Vagina (tissue), 2 donors: ENCODE results near the gene ABCG2. TPM values are rescaled to one million over a fixed set of nuclear protein-coding genes. Genes with fewer than 3 reads are reported as not detected.

ENCODE experiments used
- DNase-seq, 2 donors: peaks; one replicate each; pipeline ENCODE4 v3.0.0-alpha.2; 2017; ENCODE audit errors: extremely low spot score in 2 of 2
- H3K27ac ChIP-seq: fragments of 200-600 bp; sonication (generic); one replicate; pipeline ENCODE4 v1.5.1; 2019
- H3K27me3 ChIP-seq: fragments of 200-600 bp; sonication (generic); one replicate; pipeline ENCODE4 v1.5.1; 2019
- H3K36me3 ChIP-seq, 2 donors: fragments of 200-600 bp; sonication (generic); one replicate each; pipeline ENCODE4 v1.5.1; 2017 to 2019
- H3K4me1 ChIP-seq: fragments of 200-600 bp; sonication (generic); one replicate; pipeline ENCODE4 v1.5.1; 2019
- H3K4me3 ChIP-seq, 2 donors: fragments of 200-600 bp; sonication (generic); 1 replicate in 1 of 2; 2 replicates in 1 of 2; pipeline ENCODE4 v1.5.1; 2016 to 2019
- H3K9me3 ChIP-seq: fragments of 200-600 bp; sonication (generic); one replicate; pipeline ENCODE4 v1.5.1; 2019
- CTCF ChIP-seq, 3 experiments: fragments of 450-650 bp in 2 of 3; fragments of 200-600 bp in 1 of 3; sonication (generic) in 1 of 3; IDR thresholded peaks; one replicate each; pipeline ENCODE4 v1.5.1; 2017 to 2019; ENCODE audit warnings: antibody characterized with exemption in 3 of 3, mild to moderate bottlenecking in 2 of 3, moderate library complexity in 2 of 3
- POLR2A ChIP-seq, 2 donors: fragments of 450-650 bp; IDR thresholded peaks; one replicate each; pipeline ENCODE4 v1.6.1; 2017; ENCODE audit warnings: antibody characterized with exemption in 2 of 2, mild to moderate bottlenecking in 2 of 2, moderate library complexity in 2 of 2
- POLR2AphosphoS5 ChIP-seq, 2 donors: sonication (generic); formaldehyde crosslinking; IDR thresholded peaks; one replicate each; pipeline ENCODE4 v1.9.0; 2017; ENCODE audit warnings: antibody characterized with exemption in 2 of 2, mild to moderate bottlenecking in 2 of 2, low read depth in 1 of 2; ENCODE audit not compliant: insufficient read depth in 1 of 2
- intact Hi-C: fragments of 100-400 bp; cut with DNase I; formaldehyde crosslinking; loops from one replicate; pipeline ENCODE4 v1.15.1; 2023
- total RNA-seq: library from RNA; depleted of rRNA; stranded (reverse); fragments of >200 nt; gene quantifications from one replicate; pipeline ENCODE4 v1.2.3, GENCODE V29; 2016

The ABCG2 gene
- total RNA-seq, 1 donor from 2014 or later = 7.4 TPM

GRCh38 chr4:88179261-88179660 is 20.8 kb upstream of the ABCG2 start:
- H3K27ac ChIP-seq = no peak overlapping the region
- H3K27me3 ChIP-seq = no peaks in the 10 kb centered on the region
- intact Hi-C loops = no loop called here
- no peaks in the 10 kb centered on the region for H3K36me3 ChIP-seq
- DNase-seq = no peak
- peaks cover 6% of the 10 kb centered on the region for H3K4me1 ChIP-seq
- H3K4me3 ChIP-seq = no peak overlapping the region
- TF ChIP-seq CTCF (IDR thresholded peaks at IDR 0.05) (no peak), POLR2AphosphoS5 (IDR thresholded peaks at IDR 0.05; ENCODE audit: insufficient read depth in 1 of 2, low read depth in 1 of 2) (no peak), POLR2A (IDR thresholded peaks at IDR 0.05) (no peak)
- no peaks in the 10 kb centered on the region for H3K9me3 ChIP-seq

DNA sequence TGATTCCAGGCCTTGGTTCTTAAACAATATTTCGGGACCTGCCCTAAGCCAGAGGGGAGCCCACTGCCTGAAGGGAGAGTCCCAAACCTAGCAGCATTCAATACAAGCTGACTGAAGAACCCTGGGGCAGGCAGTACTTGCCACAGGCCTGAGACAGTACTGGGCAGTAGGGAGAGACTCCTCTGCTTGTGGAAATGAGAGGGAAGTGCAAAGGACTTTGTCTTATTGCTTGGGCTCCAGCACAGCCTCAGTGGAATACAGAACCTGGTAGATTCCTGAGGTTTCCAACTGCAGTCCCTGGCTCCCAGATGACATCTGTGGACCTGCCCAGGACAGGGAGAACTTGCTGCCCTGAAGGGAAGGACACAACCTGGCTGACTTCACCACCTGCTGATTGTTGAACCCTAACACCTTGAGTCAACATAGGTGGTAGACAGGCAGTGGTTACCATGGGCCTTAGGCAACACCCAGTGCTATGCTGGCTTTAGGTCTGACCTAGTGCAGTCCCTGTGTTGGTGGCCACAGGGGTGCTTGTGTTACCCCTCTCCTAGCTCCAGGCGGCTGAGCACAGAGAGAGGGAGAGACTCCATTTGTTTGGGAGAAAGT is 20.3 kb upstream of the ABCG2 start:
- no peak for DNase-seq
- H3K27ac ChIP-seq = no peak overlapping the region
- TF ChIP-seq CTCF (IDR thresholded peaks at IDR 0.05) (no peak), POLR2AphosphoS5 (IDR thresholded peaks at IDR 0.05; ENCODE audit: insufficient read depth in 1 of 2, low read depth in 1 of 2) (no peak), POLR2A (IDR thresholded peaks at IDR 0.05) (no peak)
- intact Hi-C loops = no loop called here
- H3K36me3 ChIP-seq = no peaks in the 10 kb centered on the region
- no peaks in the 10 kb centered on the region for H3K9me3 ChIP-seq
- peaks cover 6% of the 10 kb centered on the region for H3K4me1 ChIP-seq
- H3K4me3 ChIP-seq = no peak overlapping the region
- no peaks in the 10 kb centered on the region for H3K27me3 ChIP-seq

DNA sequence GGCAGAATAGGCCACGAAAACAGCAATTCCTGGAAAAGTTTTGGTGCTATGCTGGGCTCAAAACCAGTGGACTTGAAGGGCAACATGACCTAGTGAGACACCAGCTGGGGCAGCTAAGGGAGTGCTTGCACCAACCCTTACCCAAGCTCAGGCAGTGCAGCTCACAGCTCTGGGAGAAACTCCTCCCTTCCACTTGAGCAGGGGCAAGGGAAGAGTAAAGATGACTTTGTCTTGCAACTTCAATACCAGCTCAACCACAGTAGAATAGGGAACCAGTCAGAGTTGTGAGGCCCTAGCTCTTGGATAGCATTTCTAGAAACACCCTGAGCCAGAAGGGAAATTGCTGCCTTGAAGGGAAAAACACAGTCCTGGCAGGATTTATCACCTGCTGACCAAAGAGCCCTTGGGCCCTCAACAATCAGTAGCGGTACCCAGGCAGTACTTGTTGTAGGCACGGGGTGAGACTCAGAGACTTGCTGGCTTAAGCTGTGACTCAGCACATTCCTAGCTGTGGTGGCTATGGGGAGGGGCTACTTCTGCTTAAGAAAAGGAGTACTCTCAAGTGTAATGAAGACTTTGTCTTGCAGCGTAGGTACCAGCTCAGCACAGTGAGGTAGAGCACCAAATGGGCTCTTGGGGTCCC is 19.7 kb upstream of the ABCG2 start:
- TF ChIP-seq CTCF (IDR thresholded peaks at IDR 0.05) = no peak
- TF ChIP-seq POLR2A (IDR thresholded peaks at IDR 0.05) = no peak
- no peak for TF ChIP-seq POLR2AphosphoS5 (IDR thresholded peaks at IDR 0.05; ENCODE audit: insufficient read depth in 1 of 2, low read depth in 1 of 2)

DNA sequence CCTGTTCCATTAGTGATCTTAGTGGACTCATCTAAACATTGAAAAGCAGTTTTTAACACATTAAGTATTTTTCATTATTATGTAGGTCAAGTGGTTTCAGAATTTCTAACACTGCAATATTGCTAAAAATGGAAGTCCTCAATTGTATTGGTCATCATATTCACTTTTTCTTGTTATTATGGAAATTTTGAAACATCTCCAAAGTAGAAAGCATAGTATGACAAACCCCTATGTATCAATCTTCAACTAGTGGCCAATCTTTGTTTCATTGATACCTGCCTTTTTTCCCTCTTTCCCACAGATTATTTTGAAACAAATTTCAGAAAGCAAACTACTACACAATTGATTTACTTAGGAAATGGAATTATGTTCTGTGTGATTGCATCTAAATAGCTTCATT is 14.5 kb upstream of the ABCG2 start:
- H3K27me3 ChIP-seq = no peaks in the 10 kb centered on the region
- intact Hi-C loops = loop anchor here (5.0 kb wide), 1 partner anchor 1024 kb away; no protein-coding TSS in a partner anchor
- H3K27ac ChIP-seq = no peak overlapping the region
- H3K4me3 ChIP-seq = no peak overlapping the region
- no peaks in the 10 kb centered on the region for H3K36me3 ChIP-seq
- TF ChIP-seq POLR2A (IDR thresholded peaks at IDR 0.05) (no peak), POLR2AphosphoS5 (IDR thresholded peaks at IDR 0.05; ENCODE audit: insufficient read depth in 1 of 2, low read depth in 1 of 2) (no peak), CTCF (IDR thresholded peaks at IDR 0.05) (no peak)
- no peak for DNase-seq
- peaks cover 6% of the 10 kb centered on the region for H3K4me1 ChIP-seq
- H3K9me3 ChIP-seq = no peaks in the 10 kb centered on the region

More for the DNA sequence above, 19.7 kb upstream of the ABCG2 start:
- intact Hi-C loops = no loop called here
- Histone ChIP-seq H3K9me3 (no peaks in the 10 kb centered on the region), H3K4me1 (peaks cover 6% of the 10 kb centered on the region), H3K4me3 (no peak overlapping the region), H3K27ac (no peak overlapping the region), H3K27me3 (no peaks in the 10 kb centered on the region), H3K36me3 (no peaks in the 10 kb centered on the region)
- no peak for DNase-seq

GRCh38 chr4:88171206-88171605 is 12.8 kb upstream of the ABCG2 start:
- Histone ChIP-seq H3K36me3 (no peaks in the 10 kb centered on the region), H3K27me3 (no peaks in the 10 kb centered on the region), H3K4me1 (no peaks in the 10 kb centered on the region), H3K4me3 (no peak overlapping the region), H3K27ac (no peak overlapping the region), H3K9me3 (no peaks in the 10 kb centered on the region)
- DNase-seq = no peak
- TF ChIP-seq POLR2AphosphoS5 (IDR thresholded peaks at IDR 0.05; ENCODE audit: insufficient read depth in 1 of 2, low read depth in 1 of 2) (no peak), POLR2A (IDR thresholded peaks at IDR 0.05) (no peak), CTCF (IDR thresholded peaks at IDR 0.05) (no peak)
- intact Hi-C loops = loop anchor here (5.0 kb wide), 1 partner anchor 1026 kb away; no protein-coding TSS in a partner anchor
